ENCODE data around the gene MYH14. TPM values are rescaled to one million over a fixed set of nuclear protein-coding genes. Genes with fewer than 3 reads are reported as not detected.

The MYH14 gene
- 100 to 1,000 TPM; 103 to 174 (median 141) TPM for total RNA-seq

DNA sequence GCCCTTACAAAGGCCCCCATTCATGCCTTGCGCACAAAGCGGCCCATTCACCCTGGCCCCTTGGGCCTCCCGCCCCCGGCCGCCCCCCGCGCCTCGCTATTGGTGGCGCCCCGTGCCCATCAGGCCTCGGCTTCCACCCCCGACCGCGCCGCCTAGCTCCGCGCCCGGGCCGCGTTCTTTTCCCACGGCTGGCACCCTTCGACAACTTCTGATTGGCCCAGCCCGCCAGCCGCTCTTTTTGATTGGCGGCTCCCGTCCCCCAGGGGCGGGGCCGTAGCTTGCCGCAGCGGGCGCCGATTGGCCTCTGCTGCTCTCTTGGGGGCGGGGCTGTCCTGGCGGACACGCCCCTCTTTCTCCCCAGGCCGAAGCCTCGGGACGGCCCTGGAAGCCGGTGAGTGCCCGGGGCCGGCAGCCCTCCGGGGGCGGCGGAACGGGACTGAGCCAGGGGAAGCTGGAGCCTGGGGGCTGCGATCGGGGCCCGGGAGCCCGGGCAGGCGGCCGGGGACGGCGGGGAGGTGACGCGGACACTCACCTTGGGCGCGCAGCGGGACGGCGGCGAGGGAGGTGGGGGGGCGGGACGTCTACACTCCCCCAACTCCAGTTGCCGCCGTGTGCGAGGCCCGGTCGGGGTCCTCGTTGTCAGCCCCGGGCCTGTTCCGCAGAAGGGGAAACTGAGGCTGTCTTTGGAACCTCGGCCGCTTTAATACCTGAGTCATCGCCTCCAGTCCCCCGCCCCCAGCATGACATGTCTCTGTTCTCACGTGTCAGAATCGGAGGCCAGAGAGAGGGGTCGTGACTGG is at the start of gene MYH14:
Gene MYH14 (plus strand): TSS at position 342 of the 800 bp plus-strand sequence. CDS start 6,744 bp downstream, outside the sequence.
- Histone ChIP-seq H3K4me1 (peaks cover 33 to 35% of the 10 kb centered on the region in 2 donors), H3K36me3 (no peaks in the 10 kb centered on the region), H3K27me3 (no peaks in the 10 kb centered on the region), H3K27ac (peak within 1 kb of the TSS; percentile 95 to 99 (median 98)), H3K9me3 (no peaks in the 10 kb centered on the region), H3K4me3 (peak within 1 kb of the TSS; percentile 70 to 95 (median 75))
- ATAC-seq: peak; percentile 71 to 82
- peak; percentile 93 to 94 for TF ChIP-seq POLR2A (IDR thresholded peaks at IDR 0.05)
- TF ChIP-seq, protein P1, sequence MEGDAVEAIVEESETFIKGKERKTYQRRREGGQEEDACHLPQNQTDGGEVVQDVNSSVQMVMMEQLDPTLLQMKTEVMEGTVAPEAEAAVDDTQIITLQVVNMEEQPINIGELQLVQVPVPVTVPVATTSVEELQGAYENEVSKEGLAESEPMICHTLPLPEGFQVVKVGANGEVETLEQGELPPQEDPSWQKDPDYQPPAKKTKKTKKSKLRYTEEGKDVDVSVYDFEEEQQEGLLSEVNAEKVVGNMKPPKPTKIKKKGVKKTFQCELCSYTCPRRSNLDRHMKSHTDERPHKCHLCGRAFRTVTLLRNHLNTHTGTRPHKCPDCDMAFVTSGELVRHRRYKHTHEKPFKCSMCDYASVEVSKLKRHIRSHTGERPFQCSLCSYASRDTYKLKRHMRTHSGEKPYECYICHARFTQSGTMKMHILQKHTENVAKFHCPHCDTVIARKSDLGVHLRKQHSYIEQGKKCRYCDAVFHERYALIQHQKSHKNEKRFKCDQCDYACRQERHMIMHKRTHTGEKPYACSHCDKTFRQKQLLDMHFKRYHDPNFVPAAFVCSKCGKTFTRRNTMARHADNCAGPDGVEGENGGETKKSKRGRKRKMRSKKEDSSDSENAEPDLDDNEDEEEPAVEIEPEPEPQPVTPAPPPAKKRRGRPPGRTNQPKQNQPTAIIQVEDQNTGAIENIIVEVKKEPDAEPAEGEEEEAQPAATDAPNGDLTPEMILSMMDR (IDR thresholded peaks at IDR 0.05 in 4 of 5, conservative IDR thresholded peaks at IDR 0.05 in 1 of 5): no peak
- in situ Hi-C loops (cut with MboI; ENCODE audit: low sequenced_read_pairs in 4 of 4) (no loop called here), intact Hi-C loops (cut with DNase I; ENCODE audit: low total_unique reads) (loop anchor here (2.0 to 10.0 kb wide), 5 partner anchors 129 to 1566 kb away; partner anchors contain the start of genes AKT1S1, DBP, PRR12 and TBC1D17)
- peak; percentile 91 to 96 for DNase-seq

DNA sequence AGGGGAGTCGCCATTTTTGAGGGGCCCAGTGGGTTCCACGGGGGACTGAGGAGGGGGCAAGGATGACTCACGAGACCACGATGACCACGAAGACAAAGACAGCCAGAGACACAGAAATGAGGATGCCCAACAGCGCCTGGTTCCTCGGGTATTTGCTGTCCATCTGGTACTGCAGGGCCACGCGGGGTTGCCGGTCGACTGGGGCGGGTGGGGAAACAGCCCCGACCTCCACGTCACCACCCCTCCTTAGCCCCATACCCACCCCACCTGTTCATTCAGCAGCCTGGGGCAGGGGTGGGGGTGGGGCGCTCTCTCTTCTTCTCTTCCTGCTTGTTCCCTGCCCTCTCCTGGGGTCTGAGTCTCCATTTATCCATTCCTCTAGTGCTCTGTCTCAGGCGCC is 48.9 kb upstream of the MYH14 start:
- intact Hi-C loops (cut with DNase I; ENCODE audit: low total_unique reads) (no loop called here), in situ Hi-C loops (cut with MboI; ENCODE audit: low sequenced_read_pairs in 4 of 4) (loop anchor here in 3 of 4 donors (25.0 kb wide), 1 partner anchor 108 kb away; no protein-coding TSS in a partner anchor)
- Histone ChIP-seq H3K27ac (no peak overlapping the region), H3K9me3 (no peaks in the 10 kb centered on the region), H3K4me3 (no peak overlapping the region), H3K36me3 (no peaks in the 10 kb centered on the region), H3K4me1 (no peaks in the 10 kb centered on the region), H3K27me3 (no peaks in the 10 kb centered on the region)
- no peak for DNase-seq
- no peak for TF ChIP-seq POLR2A (IDR thresholded peaks at IDR 0.05)
- TF ChIP-seq, protein P1 (IDR thresholded peaks at IDR 0.05 in 4 of 5, conservative IDR thresholded peaks at IDR 0.05 in 1 of 5): no peak
- no peak for ATAC-seq

DNA sequence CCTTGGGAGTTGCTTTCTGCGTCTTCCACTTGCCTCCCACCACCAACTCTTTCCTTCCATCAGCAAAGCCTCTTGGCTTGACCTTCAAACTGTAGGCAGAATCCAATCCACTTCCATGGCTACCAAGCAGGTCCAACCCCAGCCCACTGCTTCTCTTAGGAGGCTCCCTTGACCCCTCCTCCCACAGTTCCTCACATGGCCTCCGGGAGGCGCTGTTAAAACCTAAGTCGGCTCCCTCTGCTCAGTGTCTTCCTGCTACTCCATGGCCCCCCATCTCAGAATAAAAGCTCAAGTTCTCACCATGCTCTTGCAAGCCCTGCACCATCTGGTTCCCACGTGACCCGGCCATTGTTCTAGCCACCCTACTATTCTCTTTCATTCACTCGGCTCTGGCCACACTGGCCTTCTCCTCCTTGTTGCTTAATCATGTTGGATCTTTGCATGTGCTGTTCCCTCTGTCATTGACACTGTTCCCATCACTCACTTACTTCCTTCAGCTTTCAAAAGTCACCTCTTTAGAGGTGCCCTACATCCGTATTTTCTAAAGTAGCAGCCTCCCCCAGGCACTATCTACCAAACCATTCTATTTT is 47.8 kb upstream of the MYH14 start:
- no peak overlapping the region for H3K27ac ChIP-seq
- H3K4me3 ChIP-seq: no peak overlapping the region
- ATAC-seq (no peak), DNase-seq (no peak)
- H3K36me3 ChIP-seq: no peaks in the 10 kb centered on the region
- intact Hi-C loops (cut with DNase I; ENCODE audit: low total_unique reads): no loop called here
- in situ Hi-C loops (cut with MboI; ENCODE audit: low sequenced_read_pairs in 4 of 4): loop anchor here in 3 of 4 donors (25.0 kb wide), 1 partner anchor 107 kb away; no protein-coding TSS in a partner anchor
- no peaks in the 10 kb centered on the region for H3K27me3 ChIP-seq
- TF ChIP-seq, protein P1 (IDR thresholded peaks at IDR 0.05 in 4 of 5, conservative IDR thresholded peaks at IDR 0.05 in 1 of 5): no peak
- TF ChIP-seq POLR2A (IDR thresholded peaks at IDR 0.05): no peak
- H3K4me1 ChIP-seq: no peaks in the 10 kb centered on the region
- H3K9me3 ChIP-seq: no peaks in the 10 kb centered on the region

DNA sequence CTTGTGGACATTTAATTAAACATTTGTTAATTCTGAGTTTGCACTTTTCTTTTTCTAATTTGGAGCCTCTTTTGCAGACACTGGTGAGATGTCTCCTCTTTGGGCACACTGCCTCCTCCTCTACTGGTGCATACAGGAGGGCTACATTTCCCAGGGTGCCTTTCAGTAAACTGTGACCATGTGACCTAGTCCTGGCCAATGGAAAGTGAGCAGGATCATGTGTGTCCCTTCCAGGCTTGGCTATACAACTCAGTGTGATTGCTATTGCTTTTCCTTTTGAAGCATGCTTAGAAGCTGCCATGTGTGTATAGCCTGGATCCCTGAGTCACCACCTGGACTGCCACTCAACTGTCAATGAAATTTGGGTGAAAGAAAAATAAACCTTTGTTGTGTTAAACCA is 44.8 kb upstream of the MYH14 start:
- intact Hi-C loops (cut with DNase I; ENCODE audit: low total_unique reads) (no loop called here), in situ Hi-C loops (cut with MboI; ENCODE audit: low sequenced_read_pairs in 4 of 4) (loop anchor here in 3 of 4 donors (25.0 kb wide), 1 partner anchor 104 kb away; no protein-coding TSS in a partner anchor)
- no peaks in the 10 kb centered on the region for H3K4me1 ChIP-seq
- H3K36me3 ChIP-seq: no peaks in the 10 kb centered on the region
- TF ChIP-seq, protein P1 (IDR thresholded peaks at IDR 0.05 in 4 of 5, conservative IDR thresholded peaks at IDR 0.05 in 1 of 5): no peak
- no peak for TF ChIP-seq POLR2A (IDR thresholded peaks at IDR 0.05)
- ATAC-seq: no peak
- no peak overlapping the region for H3K4me3 ChIP-seq
- DNase-seq: no peak
- H3K27ac ChIP-seq: no peak overlapping the region
- H3K9me3 ChIP-seq: no peaks in the 10 kb centered on the region
- peaks cover 0 to 8% (median 5%) of the 10 kb centered on the region in 3 donors for H3K27me3 ChIP-seq
